Measurements from ENCODE around the gene PHF1. TPM values are rescaled to one million over a fixed set of nuclear protein-coding genes. Genes with fewer than 3 reads are reported as not detected.

Gene PHF1
- total and polyA plus RNA-seq, 2 of the 13 experiments (the other 11 are each of a cell fraction or from before 2014, with no cell fraction given): 25.4 to 61.9 TPM

GRCh38 chr6:33410711-33411631 is at the start of gene PHF1 (continued):
- TF ChIP-seq CBX2 (IDR thresholded peaks at IDR 0.05; ENCODE audit: low read depth, low read length): no peak
- no peak for TF ChIP-seq CBX2 (CRISPR knock-in tag; IDR thresholded peaks at IDR 0.05; ENCODE audit: low read depth)
- peak; percentile 73; the same call in 1 of the 2 replicates for TF ChIP-seq ZNF639 (CRISPR knock-in tag; conservative IDR thresholded peaks at IDR 0.05)
- TF ChIP-seq NR1H2 (CRISPR knock-in tag; IDR thresholded peaks at IDR 0.05; ENCODE audit: borderline replicate concordance, low read depth): no peak
- TF ChIP-seq ZNF12 (CRISPR knock-in tag; IDR thresholded peaks at IDR 0.05): no peak
- no peak for TF ChIP-seq CHD4 (IDR thresholded peaks at IDR 0.05; ENCODE audit: borderline replicate concordance, low read length)
- peak; percentile 69 for TF ChIP-seq ERF (CRISPR knock-in tag; IDR thresholded peaks at IDR 0.05)
- no peak for TF ChIP-seq ZNF3 (CRISPR knock-in tag; IDR thresholded peaks at IDR 0.05)
- no peak for TF ChIP-seq ZNF335 (CRISPR knock-in tag; IDR thresholded peaks at IDR 0.05)
- no peak for TF ChIP-seq ZNF672 (CRISPR knock-in tag; IDR thresholded peaks at IDR 0.05)
- TF ChIP-seq POLR2G (IDR thresholded peaks at IDR 0.05; ENCODE audit: low read depth, low read length): peak; percentile 21; the same call in 1 of the 2 replicates
- no peak for TF ChIP-seq CHD2 (IDR thresholded peaks at IDR 0.05; ENCODE audit: low read depth, low read length)
- TF ChIP-seq ZNF773 (CRISPR knock-in tag; IDR thresholded peaks at IDR 0.05; ENCODE audit: borderline replicate concordance): no peak
- TF ChIP-seq ZNF709 (CRISPR knock-in tag; IDR thresholded peaks at IDR 0.05): no peak
- TF ChIP-seq NFAT5 (CRISPR knock-in tag; IDR thresholded peaks at IDR 0.05): no peak
- TF ChIP-seq FOXA1 (IDR thresholded peaks at IDR 0.05): no peak
- TF ChIP-seq FOXA1 (CRISPR knock-in tag; IDR thresholded peaks at IDR 0.05): no peak
- TF ChIP-seq XRCC5 (optimal IDR thresholded peaks at IDR 0.05; ENCODE audit: low read length): no peak
- TF ChIP-seq ZBTB20 (CRISPR knock-in tag; IDR thresholded peaks at IDR 0.05; ENCODE audit: borderline replicate concordance, low read depth): no peak
- 0 out of 2 replicates have a peak, but pooled peaks have one; percentile 21 for TF ChIP-seq ZNF546 (CRISPR knock-in tag; conservative IDR thresholded peaks at IDR 0.05)
- TF ChIP-seq ZNF232 (CRISPR knock-in tag; IDR thresholded peaks at IDR 0.05; ENCODE audit: borderline replicate concordance): no peak
- TF ChIP-seq ZNF724P (CRISPR knock-in tag; IDR thresholded peaks at IDR 0.05; ENCODE audit: borderline replicate concordance): no peak
- TF ChIP-seq ZNF431 (CRISPR knock-in tag; IDR thresholded peaks at IDR 0.05; ENCODE audit: borderline replicate concordance, low read depth): no peak
- peak in 1 of 2 experiments; percentile 85; a peak in 2 of 4 replicates for TF ChIP-seq KLF16 (CRISPR knock-in tag; IDR thresholded peaks at IDR 0.05)
- no peak for TF ChIP-seq ZNF841 (CRISPR knock-in tag; IDR thresholded peaks at IDR 0.05; ENCODE audit: borderline replicate concordance)
- no peak for TF ChIP-seq ZNF549 (CRISPR knock-in tag; IDR thresholded peaks at IDR 0.05)
